MM.1S (cell line): Measurements from ENCODE around the gene BMPR2.
A peak's percentile ranks its signal among the peaks of the same experiment; 100 is the strongest.

ENCODE experiments used
- DNase-seq: peaks from one replicate; pipeline ENCODE4 v3.0.0-alpha.2; 2015
- H2AFZ ChIP-seq: fragments of 300-600 bp; sonication (generic); 2 replicates; pipeline ENCODE4 v1.6.0; 2016; ENCODE audit warnings: antibody characterized with exemption, low read length
- H3F3A ChIP-seq: fragments of 300-600 bp; sonication (generic); 2 replicates; pipeline ENCODE4 v1.6.1; 2016; ENCODE audit warnings: mild to moderate bottlenecking, antibody characterized with exemption, low read length, moderate library complexity, mixed read lengths; ENCODE audit not compliant: insufficient read depth
- H3K27ac ChIP-seq: fragments of 300-600 bp; sonication (generic); 2 replicates; pipeline ENCODE4 v1.5.1; 2016; ENCODE audit warnings: mild to moderate bottlenecking, low read length
- H3K27me3 ChIP-seq: fragments of 300-600 bp; sonication (generic); replicated peaks from 2 replicates; pipeline ENCODE4 v1.6.0; 2016; ENCODE audit warnings: low read length; ENCODE audit not compliant: insufficient read depth
- H3K36me3 ChIP-seq: fragments of 300-600 bp; sonication (generic); replicated peaks from 2 replicates; pipeline ENCODE4 v1.6.1; 2016; ENCODE audit warnings: mild to moderate bottlenecking, low read length, mixed read lengths; ENCODE audit not compliant: insufficient read depth
- H3K4me1 ChIP-seq: fragments of 300-600 bp; sonication (generic); 2 replicates; pipeline ENCODE4 v1.6.1; 2016; ENCODE audit warnings: low read length, mixed read lengths
- H3K4me2 ChIP-seq: fragments of 300-600 bp; sonication (generic); 2 replicates; pipeline ENCODE4 v1.6.0; 2016; ENCODE audit warnings: low read depth, low read length
- H3K4me3 ChIP-seq: fragments of 300-600 bp; sonication (generic); 2 replicates; pipeline ENCODE4 v1.5.1; 2016; ENCODE audit warnings: low read length, mixed read lengths
- H3K79me2 ChIP-seq: fragments of 300-600 bp; sonication (generic); 2 replicates; pipeline ENCODE4 v1.6.1; 2016; ENCODE audit warnings: mixed run types, low read length, mixed read lengths
- H3K9ac ChIP-seq: fragments of 300-600 bp; sonication (generic); 2 replicates; pipeline ENCODE4 v1.6.1; 2016; ENCODE audit warnings: low read length, mixed read lengths
- H3K9me2 ChIP-seq: fragments of 300-600 bp; sonication (generic); replicated peaks from 2 replicates; pipeline ENCODE4 v1.6.1; 2016; ENCODE audit warnings: mild to moderate bottlenecking, low read length, mixed read lengths; ENCODE audit not compliant: insufficient read depth
- H3K9me3 ChIP-seq: fragments of 300-600 bp; sonication (generic); replicated peaks from 2 replicates; pipeline ENCODE4 v1.6.1; 2016; ENCODE audit warnings: mild to moderate bottlenecking, low read length, mixed read lengths; ENCODE audit not compliant: insufficient read depth
- H4K20me1 ChIP-seq: fragments of 300-600 bp; sonication (generic); 2 replicates; pipeline ENCODE4 v1.6.1; 2016; ENCODE audit warnings: mild to moderate bottlenecking, low read length, moderate library complexity, mixed read lengths; ENCODE audit not compliant: insufficient read depth
- CTCF ChIP-seq: fragments of 300-600 bp; sonication (generic); IDR thresholded peaks from 2 replicates; pipeline ENCODE4 v1.5.1; 2016; ENCODE audit warnings: antibody characterized with exemption, low read length, mixed read lengths
- EZH2 ChIP-seq: fragments of 300-600 bp; sonication (generic); optimal IDR thresholded peaks from 2 replicates; pipeline ENCODE3; 2017; ENCODE audit warnings: low read depth, mild to moderate bottlenecking, antibody characterized with exemption, low read length, mixed read lengths
- EZH2phosphoT487 ChIP-seq: fragments of 300-600 bp; sonication (generic); IDR thresholded peaks from 2 replicates; pipeline ENCODE4 v1.6.1; 2018; ENCODE audit warnings: antibody characterized with exemption, low read length

BMPR2 gene

GRCh38 chr2:202375609-202376408, at the start of gene BMPR2:
TSS of gene BMPR2 (plus strand) at chr2:202376327. CDS start at chr2:202377475, 1,148 bp downstream.
- H3F3A ChIP-seq, result peaks cover 13% of the 10 kb centered on the region; the same call in 1 of the 2 replicates
- peak within 1 kb of the TSS; percentile 99 for H3K4me3 ChIP-seq
- peaks cover 12% of the 10 kb centered on the region; the same call in 1 of the 2 replicates for H3K79me2 ChIP-seq
- H3K27me3 ChIP-seq, result peaks cover 16% of the 10 kb centered on the region
- peak within 1 kb of the TSS; percentile 93 for H3K4me2 ChIP-seq
- TF ChIP-seq CTCF, result no peak
- no peak for TF ChIP-seq EZH2phosphoT487
- no peak for TF ChIP-seq EZH2
- H3K36me3 ChIP-seq, result no peaks in the 10 kb centered on the region
- peak within 1 kb of the TSS; percentile 62 for H3K9ac ChIP-seq
- peak within 1 kb of the TSS; percentile 93 for H2AFZ ChIP-seq
- no peaks in the 10 kb centered on the region for H3K9me3 ChIP-seq
- no peaks in the 10 kb centered on the region for H4K20me1 ChIP-seq
- H3K27ac ChIP-seq, result peak within 1 kb of the TSS; percentile 28; the same call in 1 of the 2 replicates
- peaks cover 10% of the 10 kb centered on the region; the same call in 1 of the 2 replicates for H3K4me1 ChIP-seq
- DNase-seq, result peak; percentile 86
- H3K9me2 ChIP-seq, result no peaks in the 10 kb centered on the region

DNA sequence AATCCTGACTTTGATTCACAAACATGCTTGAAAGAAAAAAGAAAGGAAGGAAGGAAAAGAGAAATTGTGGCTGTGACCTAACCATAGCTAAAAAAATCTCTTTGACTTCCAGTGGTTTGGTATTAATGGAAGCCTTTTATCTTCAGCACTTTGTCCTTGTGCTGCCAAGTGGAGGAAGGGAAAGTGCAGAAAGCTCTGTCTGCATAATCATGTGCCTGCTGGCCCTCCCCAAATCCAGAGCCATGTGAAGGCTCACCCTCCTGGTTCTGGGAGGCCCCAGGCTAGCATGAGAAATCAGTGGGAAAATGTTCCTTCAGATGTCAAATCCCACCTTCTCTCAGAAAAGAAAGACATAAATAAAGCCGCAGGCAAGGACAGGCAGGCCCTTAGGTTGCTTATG, 48.3 kb upstream of the BMPR2 start:
- TF ChIP-seq EZH2phosphoT487, result no peak
- TF ChIP-seq CTCF, result no peak
- TF ChIP-seq EZH2, result no peak
- Histone ChIP-seq H2AFZ (no peak overlapping the region), H3K9ac (no peak overlapping the region), H3K4me3 (no peak overlapping the region), H4K20me1 (no peaks in the 10 kb centered on the region), H3F3A (no peaks in the 10 kb centered on the region), H3K9me2 (no peaks in the 10 kb centered on the region), H3K36me3 (no peaks in the 10 kb centered on the region), H3K4me2 (no peak overlapping the region), H3K27me3 (no peaks in the 10 kb centered on the region), H3K9me3 (no peaks in the 10 kb centered on the region), H3K79me2 (no peaks in the 10 kb centered on the region), H3K27ac (no peak overlapping the region), H3K4me1 (no peaks in the 10 kb centered on the region)
- no peak for DNase-seq

DNA sequence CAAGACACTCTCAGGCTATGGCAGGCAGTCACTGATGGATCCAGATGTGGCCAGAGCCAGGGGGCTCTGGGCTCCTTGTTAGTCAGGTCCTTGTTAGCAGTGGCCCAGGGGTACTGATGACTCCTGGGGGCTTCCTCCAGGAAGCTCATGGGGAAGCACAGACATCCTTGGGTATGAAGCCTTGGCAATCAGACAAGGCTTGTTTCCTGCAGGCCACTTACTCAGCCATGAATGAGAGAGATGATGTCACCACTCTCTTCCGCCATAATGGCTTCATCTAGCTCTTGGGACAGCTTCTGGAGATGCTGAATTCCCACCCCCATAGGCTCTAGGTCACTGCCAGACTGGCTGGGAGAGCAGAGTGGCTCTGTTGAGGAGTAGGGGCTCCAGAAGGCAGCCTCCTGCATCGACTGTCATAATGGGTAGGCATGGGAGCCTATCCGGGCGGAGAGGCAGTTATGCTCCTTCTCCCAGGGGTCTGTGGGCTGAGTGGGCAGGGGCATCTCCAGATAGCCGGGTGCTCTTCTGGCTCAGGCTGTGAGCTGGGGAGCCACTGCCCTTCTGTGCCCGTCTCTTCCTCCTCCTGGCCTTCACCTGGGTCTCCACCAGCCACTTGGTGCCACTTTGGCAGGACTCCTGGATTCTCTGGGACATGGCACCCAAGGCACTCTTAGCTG, 40.2 kb upstream of the BMPR2 start:
- Histone ChIP-seq H3K9me3 (no peaks in the 10 kb centered on the region), H3K4me2 (no peak overlapping the region), H3K4me1 (no peaks in the 10 kb centered on the region), H3K27me3 (no peaks in the 10 kb centered on the region), H3K9me2 (no peaks in the 10 kb centered on the region), H3K4me3 (no peak overlapping the region), H2AFZ (no peak overlapping the region), H3K27ac (no peak overlapping the region), H3K9ac (no peak overlapping the region), H3K36me3 (no peaks in the 10 kb centered on the region), H3F3A (no peaks in the 10 kb centered on the region), H4K20me1 (no peaks in the 10 kb centered on the region), H3K79me2 (no peaks in the 10 kb centered on the region)
- TF ChIP-seq EZH2, result no peak
- no peak for TF ChIP-seq EZH2phosphoT487
- TF ChIP-seq CTCF, result no peak
- DNase-seq, result no peak
